H4 (cell line): Measurements from ENCODE around the gene CDK2AP2. TPM values are rescaled to one million over a fixed set of nuclear protein-coding genes. Genes with fewer than 3 reads are reported as not detected.
"Not testable (repeated sequence)": the region's sequence is repeated elsewhere in the genome, so short reads cannot be mapped to it uniquely, and the experiment has no call there.

ENCODE experiments used
- DNase-seq: peaks from one replicate; pipeline ENCODE4 v3.0.0-alpha.2; 2015; ENCODE audit warnings: low spot score
- total RNA-seq: library from RNA; depleted of rRNA; stranded (reverse); fragments of >200 nt; shearing (Covaris generic); gene quantifications from 2 replicates; pipeline ENCODE4 v1.2.3, GENCODE V29; 2014; rRNA removed

Gene CDK2AP2
- total RNA-seq, 1 experiment from 2014 or later = 32.3 TPM

DNA sequence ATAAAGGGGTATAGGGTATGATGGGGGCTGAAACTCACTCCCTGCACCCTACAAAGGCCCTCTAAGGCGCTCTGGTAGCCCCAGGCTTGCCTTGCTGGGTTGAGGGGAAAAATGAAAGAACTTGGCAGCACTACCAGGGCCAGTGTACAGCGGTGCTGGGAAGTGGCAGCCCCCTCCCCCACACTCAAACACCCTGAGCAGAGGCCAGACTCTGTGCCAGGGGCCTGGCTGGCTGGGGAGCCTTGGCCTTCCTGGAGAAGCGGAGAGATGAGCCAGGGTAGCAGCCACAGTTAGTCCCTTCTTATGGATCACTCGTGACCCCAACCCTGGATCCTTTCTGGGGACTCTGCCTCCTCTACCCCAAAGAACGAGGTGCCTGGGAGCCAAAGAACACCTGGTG, 41.6 kb downstream of the CDK2AP2 start:
- DNase-seq = no peak

DNA sequence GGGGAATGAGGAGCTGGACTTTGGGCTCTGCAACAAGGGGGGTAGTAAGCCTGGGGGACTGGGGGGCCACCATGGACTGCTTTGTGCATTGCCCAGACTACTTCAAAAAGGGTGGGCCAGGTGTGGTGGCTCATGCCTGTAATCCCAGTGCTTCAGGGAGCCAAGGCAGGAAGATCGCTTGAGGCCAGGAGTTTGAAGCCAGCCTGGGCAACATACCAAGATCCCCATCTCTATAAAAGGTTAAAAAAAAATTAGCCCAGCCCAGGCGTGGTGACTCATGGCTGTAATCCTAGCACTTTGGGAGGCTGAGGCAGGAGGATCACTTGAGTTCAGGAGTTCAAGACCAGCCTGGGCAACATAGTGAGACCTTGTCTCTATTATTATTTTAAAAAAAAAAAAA, 42.4 kb downstream of the CDK2AP2 start:
- not testable (repeated sequence) for DNase-seq

DNA sequence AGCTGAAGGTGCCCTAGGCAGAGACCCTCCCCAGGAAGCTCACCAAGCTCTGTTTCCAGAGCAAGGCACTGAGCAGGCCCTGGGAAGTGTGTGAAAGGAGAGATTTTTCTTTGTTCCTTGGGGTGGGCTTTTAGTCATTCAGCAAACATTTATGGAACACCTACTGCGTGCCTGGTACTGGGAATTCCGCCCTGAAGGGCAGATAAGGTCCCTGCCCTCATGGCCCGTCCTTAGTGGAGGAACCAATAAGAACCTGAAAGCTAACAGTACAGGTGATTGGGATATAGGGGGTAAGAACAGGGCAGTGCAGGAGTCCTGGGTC, 42.8 kb downstream of the CDK2AP2 start:
- DNase-seq = no peak

DNA sequence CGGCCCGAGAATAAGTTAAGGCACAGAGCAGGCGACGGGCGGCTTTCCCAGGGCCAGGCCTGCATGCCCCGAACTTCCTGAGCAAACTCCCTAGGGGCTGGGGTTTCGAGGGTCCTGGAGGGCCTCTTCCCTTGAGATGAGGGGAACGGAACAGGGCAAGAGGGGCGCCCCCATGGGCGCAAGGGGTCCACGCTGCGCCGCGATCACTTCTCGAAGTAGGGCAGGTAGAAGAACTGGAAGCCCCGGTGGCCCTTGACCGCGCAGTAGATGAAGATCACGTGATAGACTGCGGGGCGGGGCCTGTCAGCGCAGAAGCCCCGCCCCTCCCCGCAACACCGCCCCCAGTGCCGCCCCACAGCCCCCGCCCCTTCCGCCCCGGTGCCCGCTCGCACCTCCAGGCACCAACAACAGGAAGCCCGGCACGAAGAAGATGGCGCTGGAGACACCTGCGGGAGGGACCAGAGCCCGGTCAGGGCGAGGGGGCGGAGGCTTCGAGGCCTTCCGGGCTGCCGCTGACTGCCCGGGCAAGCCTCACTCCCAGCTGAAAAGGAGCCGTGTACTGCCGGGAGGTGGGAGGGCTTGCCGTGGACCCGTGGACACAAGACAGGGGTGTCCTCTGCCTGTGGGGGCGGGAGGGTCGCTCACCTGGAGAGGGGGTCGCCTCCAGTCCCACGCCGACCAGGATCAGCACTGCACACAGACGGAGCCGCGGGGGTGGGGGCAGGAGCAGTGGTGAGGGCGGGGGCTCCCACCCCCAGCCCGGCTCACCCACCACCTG, 43.4 kb downstream of the CDK2AP2 start:
- DNase-seq = peak; percentile 67

DNA sequence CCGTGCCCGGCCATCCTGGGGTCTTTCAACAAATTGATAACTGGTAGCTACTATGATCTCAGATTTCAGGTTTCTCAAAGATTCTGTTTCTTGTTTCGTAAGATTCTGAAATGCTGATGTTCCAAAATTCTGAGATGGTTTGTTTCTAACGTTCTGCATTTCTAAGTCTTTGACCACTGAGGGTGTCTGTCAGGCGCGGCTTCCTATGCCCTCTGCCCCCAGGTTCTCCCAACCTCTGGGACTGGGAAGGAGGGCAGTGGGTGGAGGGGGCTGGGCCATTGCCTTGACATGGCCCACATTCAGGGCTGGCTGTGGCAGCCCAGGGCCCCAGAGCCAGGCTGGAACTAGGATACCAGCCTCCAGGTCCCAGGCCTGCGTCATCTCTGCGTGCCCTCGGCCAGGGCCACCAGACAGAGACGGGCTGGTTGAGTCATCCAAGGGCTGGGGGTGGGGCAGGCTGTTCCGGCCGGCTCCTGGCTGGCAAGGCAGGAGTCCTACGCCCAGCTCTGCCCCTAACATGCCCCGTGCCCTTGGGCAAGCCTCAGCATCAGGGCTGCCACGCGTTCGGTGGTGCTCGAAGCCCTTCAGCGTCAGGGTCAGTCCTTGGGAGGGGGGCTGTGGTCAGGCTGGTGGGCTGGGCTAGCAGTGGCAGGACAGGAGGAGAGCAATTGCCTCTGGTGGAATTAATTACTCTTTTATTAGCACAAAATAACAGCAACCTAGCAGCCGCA, 44.1 kb downstream of the CDK2AP2 start:
- DNase-seq = peak; percentile 83

DNA sequence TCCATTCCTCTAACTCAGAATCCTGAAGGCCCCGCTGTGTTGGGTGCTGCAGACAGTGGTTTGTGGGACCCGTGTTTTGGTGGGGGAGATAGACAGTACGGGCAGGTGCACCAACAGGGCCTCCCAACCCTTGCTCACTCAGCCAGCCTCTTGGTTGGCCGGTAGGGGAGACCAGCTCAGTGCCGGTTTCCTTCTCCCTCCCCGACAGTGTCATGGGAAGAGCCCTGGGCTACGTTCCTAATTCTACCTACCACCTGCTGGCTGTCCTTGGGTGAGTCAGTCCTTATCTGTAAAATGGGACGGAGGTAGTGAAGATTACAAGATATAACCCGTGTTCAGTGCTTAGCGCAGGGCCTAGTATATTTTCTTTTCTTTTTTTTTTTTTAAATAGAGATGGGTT, 44.8 kb downstream of the CDK2AP2 start:
- no peak for DNase-seq

DNA sequence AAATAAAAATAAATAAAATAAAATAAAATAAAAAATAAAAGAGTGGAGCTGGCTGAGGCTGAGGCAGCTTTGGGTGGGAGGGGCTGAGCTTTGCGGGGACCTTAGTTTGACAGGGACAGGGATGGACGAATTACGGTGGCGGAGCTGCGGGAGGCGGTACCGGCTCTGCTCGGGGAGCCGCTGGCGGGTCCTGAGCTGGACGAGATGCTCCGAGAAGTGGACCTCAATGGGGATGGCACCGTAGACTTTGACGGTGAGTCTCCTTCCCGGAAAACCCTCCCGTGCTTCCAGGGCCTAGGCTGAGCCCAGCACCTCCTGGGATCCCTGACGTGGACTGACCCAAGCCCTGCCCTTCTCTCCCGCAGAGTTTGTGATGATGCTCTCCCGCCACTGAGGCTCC, 49.7 kb downstream of the CDK2AP2 start:
- no peak for DNase-seq

DNA sequence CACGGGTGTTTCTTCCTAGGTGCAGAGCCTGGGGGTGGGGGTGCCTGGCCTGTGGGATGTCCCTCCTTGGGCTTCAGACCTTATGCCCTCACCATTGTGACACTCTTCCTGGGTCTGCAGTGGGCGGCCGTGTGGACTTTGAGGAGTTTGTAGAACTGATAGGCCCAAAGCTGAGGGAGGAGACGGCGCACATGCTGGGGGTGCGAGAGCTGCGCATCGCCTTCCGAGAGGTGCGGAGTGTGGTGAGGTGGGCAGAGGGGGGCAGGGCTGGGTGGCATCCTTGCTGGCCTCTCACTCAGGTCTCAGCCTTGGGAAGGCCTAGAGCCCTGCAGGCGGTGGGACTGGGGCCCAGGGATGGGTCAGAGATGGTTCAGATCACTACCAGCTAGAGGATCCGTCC, 50.5 kb downstream of the CDK2AP2 start:
- no peak for DNase-seq

Other genes with a start within 250 kb of the CDK2AP2 start
- 15.2 and 16.3 TPM in 2 replicates for gene GRK2, start 241.7 kb downstream of the CDK2AP2 start, total RNA-seq
- gene ANKRD13D, start 218.9 kb downstream of the CDK2AP2 start, total RNA-seq = 5.6 and 6.1 TPM in 2 replicates
- 6.5 and 8.5 TPM in 2 replicates for gene SSH3, start 204.6 kb downstream of the CDK2AP2 start, total RNA-seq
- 71.6 and 77.4 TPM in 2 replicates for gene POLD4, start 154.6 kb downstream of the CDK2AP2 start, total RNA-seq
- 7.0 and 8.3 TPM in 2 replicates for gene CLCF1, start 134.6 kb downstream of the CDK2AP2 start, total RNA-seq
- 7.3 and 8.3 TPM in 2 replicates for gene RAD9A, start 116.2 kb downstream of the CDK2AP2 start, total RNA-seq
- 212 and 231 TPM in 2 replicates for gene PPP1CA, start 106.3 kb downstream of the CDK2AP2 start, total RNA-seq
- gene TBC1D10C, start 104.1 kb downstream of the CDK2AP2 start, total RNA-seq = not detected in 2 replicates
- not detected in 2 replicates for gene CARNS1, start 92.5 kb downstream of the CDK2AP2 start, total RNA-seq
- gene RPS6KB2, start 79.7 kb downstream of the CDK2AP2 start, total RNA-seq = 38.1 and 51.3 TPM in 2 replicates
- gene PTPRCAP, start 70.5 kb downstream of the CDK2AP2 start, total RNA-seq = 0.41 and 4.0 TPM in 2 replicates
- 96.0 and 111 TPM in 2 replicates for gene CORO1B, start 64.7 kb downstream of the CDK2AP2 start, total RNA-seq
- gene GPR152, start 55.4 kb downstream of the CDK2AP2 start, total RNA-seq = not detected in 2 replicates
- 0.39 TPM in 1 of 2 replicates, not detected in the other for gene CABP4, start 52.8 kb downstream of the CDK2AP2 start, total RNA-seq
- 17.3 and 38.6 TPM in 2 replicates for gene TMEM134, start 38.9 kb downstream of the CDK2AP2 start, total RNA-seq
- gene AIP, start 25.1 kb downstream of the CDK2AP2 start, total RNA-seq = 69.9 and 83.0 TPM in 2 replicates
- 13.7 and 16.6 TPM in 2 replicates for gene PITPNM1, start 2.8 kb downstream of the CDK2AP2 start, total RNA-seq
- not detected in 2 replicates for gene CABP2, start 15.3 kb upstream of the CDK2AP2 start, total RNA-seq
- gene GSTP1, start 75.7 kb upstream of the CDK2AP2 start, total RNA-seq = 2,091 and 2,096 TPM in 2 replicates
- 128 and 143 TPM in 2 replicates for gene NDUFV1, start 98.8 kb upstream of the CDK2AP2 start, total RNA-seq
- gene NUDT8, start 121.8 kb upstream of the CDK2AP2 start, total RNA-seq = 12.4 and 15.7 TPM in 2 replicates
- gene TBX10, start 131.6 kb upstream of the CDK2AP2 start, total RNA-seq = not detected in 2 replicates
- gene ACY3, start 142.6 kb upstream of the CDK2AP2 start, total RNA-seq = 0.31 and 0.47 TPM in 2 replicates
- not detected in 2 replicates for gene ALDH3B2, start 166.5 kb upstream of the CDK2AP2 start, total RNA-seq